Measurements from ENCODE around the gene INTS6L.

The INTS6L gene

DNA sequence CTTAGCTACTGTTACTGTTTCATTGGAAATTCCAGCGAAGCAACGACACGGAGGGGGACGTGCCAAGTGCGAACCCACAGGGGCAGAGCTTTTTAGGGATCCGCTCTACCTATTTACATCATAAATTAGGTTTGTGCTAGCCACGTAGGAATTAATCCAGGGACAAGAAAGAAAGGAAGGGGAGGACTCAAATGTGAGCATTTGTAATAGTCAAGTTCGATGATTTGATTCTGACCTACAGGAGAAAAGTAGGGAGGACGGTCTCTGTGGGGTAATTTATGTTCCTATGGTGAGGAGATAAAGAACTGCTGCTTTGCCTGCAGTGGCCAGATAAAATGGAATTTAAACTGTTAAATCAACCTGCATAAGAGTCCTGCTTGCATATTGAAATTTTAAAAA, 1.7 kb downstream of the INTS6L start:
- peak overlapping the region; percentile 91 for H2AFZ ChIP-seq
- no peaks in the 10 kb centered on the region for H3K4me1 ChIP-seq
- H3K27ac ChIP-seq = peak overlapping the region; percentile 90
- peak overlapping the region; percentile 57 for H3K4me3 ChIP-seq (ENCODE audit: low read depth, low read length)
- peak overlapping the region; percentile 7 for H3K9ac ChIP-seq
- no peak for TF ChIP-seq CTCF (IDR thresholded peaks at IDR 0.05)
- H3K9me3 ChIP-seq (ENCODE audit: control insufficient read depth, low read length) = no peaks in the 10 kb centered on the region
- H3K27me3 ChIP-seq (ENCODE audit: control insufficient read depth, insufficient read depth, low read length) = no peaks in the 10 kb centered on the region
- H3K36me3 ChIP-seq (ENCODE audit: control insufficient read depth, insufficient read depth, low read length) = no peaks in the 10 kb centered on the region
- peak overlapping the region; percentile 75 for H3K4me2 ChIP-seq (ENCODE audit: low read length)
- no peaks in the 10 kb centered on the region for H3K79me2 ChIP-seq

GRCh38 chrX:135522878-135523693, 2.6 kb downstream of the INTS6L start:
- Histone ChIP-seq H3K79me2 (no peaks in the 10 kb centered on the region), H3K4me3 (ENCODE audit: low read depth, low read length) (no peak overlapping the region), H3K4me1 (no peaks in the 10 kb centered on the region), H3K9me3 (ENCODE audit: control insufficient read depth, low read length) (no peaks in the 10 kb centered on the region), H3K36me3 (ENCODE audit: control insufficient read depth, insufficient read depth, low read length) (no peaks in the 10 kb centered on the region), H3K9ac (no peak overlapping the region), H3K4me2 (ENCODE audit: low read length) (no peak overlapping the region), H3K27ac (no peak overlapping the region), H3K27me3 (ENCODE audit: control insufficient read depth, insufficient read depth, low read length) (no peaks in the 10 kb centered on the region), H2AFZ (peak overlapping the region; percentile 91)
- TF ChIP-seq CTCF (IDR thresholded peaks at IDR 0.05) = no peak

DNA sequence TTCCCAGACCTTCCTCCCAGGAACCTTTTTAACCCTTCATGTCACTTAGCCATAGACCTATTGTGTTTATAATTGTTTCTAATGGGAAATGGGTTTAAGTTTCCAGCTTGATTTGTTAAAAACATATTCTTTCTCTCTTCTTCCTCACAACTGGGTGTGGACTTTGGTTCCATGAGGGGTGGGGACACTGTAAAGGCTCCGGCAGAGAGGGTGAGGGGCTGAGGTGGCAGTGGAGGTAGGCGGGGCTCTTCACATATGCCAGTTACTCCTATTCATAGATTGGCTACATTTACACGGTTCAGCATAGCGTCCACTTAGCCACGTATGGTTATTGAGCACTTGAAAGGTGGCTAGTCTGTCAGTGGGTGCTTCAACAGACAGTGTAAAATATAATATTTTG, 7.8 kb downstream of the INTS6L start:
- Histone ChIP-seq H3K4me1 (no peaks in the 10 kb centered on the region), H3K4me2 (ENCODE audit: low read length) (no peak overlapping the region), H3K9ac (no peak overlapping the region), H3K27ac (no peak overlapping the region), H2AFZ (no peak overlapping the region), H3K4me3 (ENCODE audit: low read depth, low read length) (no peak overlapping the region), H3K36me3 (ENCODE audit: control insufficient read depth, insufficient read depth, low read length) (no peaks in the 10 kb centered on the region), H3K9me3 (ENCODE audit: control insufficient read depth, low read length) (no peaks in the 10 kb centered on the region), H3K27me3 (ENCODE audit: control insufficient read depth, insufficient read depth, low read length) (no peaks in the 10 kb centered on the region), H3K79me2 (no peaks in the 10 kb centered on the region)
- TF ChIP-seq CTCF (IDR thresholded peaks at IDR 0.05) = no peak

GRCh38 chrX:135528756-135529155, 8.3 kb downstream of the INTS6L start:
- H3K27me3 ChIP-seq (ENCODE audit: control insufficient read depth, insufficient read depth, low read length) = no peaks in the 10 kb centered on the region
- no peaks in the 10 kb centered on the region for H3K36me3 ChIP-seq (ENCODE audit: control insufficient read depth, insufficient read depth, low read length)
- H3K9ac ChIP-seq = no peak overlapping the region
- no peak for TF ChIP-seq CTCF (IDR thresholded peaks at IDR 0.05)
- no peak overlapping the region for H2AFZ ChIP-seq
- H3K27ac ChIP-seq = no peak overlapping the region
- no peaks in the 10 kb centered on the region for H3K4me1 ChIP-seq
- no peaks in the 10 kb centered on the region for H3K9me3 ChIP-seq (ENCODE audit: control insufficient read depth, low read length)
- H3K4me2 ChIP-seq (ENCODE audit: low read length) = no peak overlapping the region
- no peaks in the 10 kb centered on the region for H3K79me2 ChIP-seq
- H3K4me3 ChIP-seq (ENCODE audit: low read depth, low read length) = no peak overlapping the region

DNA sequence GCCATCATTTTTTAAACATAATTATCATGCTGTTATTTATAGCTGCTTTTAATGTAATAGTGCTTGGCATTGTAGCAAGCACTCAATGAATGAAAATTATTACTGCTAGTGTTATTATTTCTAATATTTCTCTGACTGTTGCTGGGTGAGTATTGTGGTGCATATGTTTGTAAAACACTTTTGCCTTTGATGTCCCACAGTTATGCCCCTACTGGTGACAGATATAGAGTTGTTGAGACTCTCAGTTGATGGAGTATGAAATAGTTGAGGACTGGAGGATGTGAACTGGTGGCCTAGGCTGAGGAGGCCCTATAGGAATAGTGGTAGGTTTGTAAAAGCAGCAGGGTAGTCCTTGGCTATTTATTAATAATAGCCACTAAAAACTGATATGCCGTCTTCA, 9.6 kb downstream of the INTS6L start:
- Histone ChIP-seq H2AFZ (no peak overlapping the region), H3K36me3 (ENCODE audit: control insufficient read depth, insufficient read depth, low read length) (no peaks in the 10 kb centered on the region), H3K4me1 (no peaks in the 10 kb centered on the region), H3K27me3 (ENCODE audit: control insufficient read depth, insufficient read depth, low read length) (no peaks in the 10 kb centered on the region), H3K27ac (no peak overlapping the region), H3K4me2 (ENCODE audit: low read length) (no peak overlapping the region), H3K9ac (no peak overlapping the region), H3K4me3 (ENCODE audit: low read depth, low read length) (no peak overlapping the region), H3K79me2 (no peaks in the 10 kb centered on the region), H3K9me3 (ENCODE audit: control insufficient read depth, low read length) (no peaks in the 10 kb centered on the region)
- no peak for TF ChIP-seq CTCF (IDR thresholded peaks at IDR 0.05)
